Panc1 (cell line): Measurements from ENCODE around the gene EPGN. TPM values are rescaled to one million over a fixed set of nuclear protein-coding genes. Genes with fewer than 3 reads are reported as not detected.

Experiments
- ATAC-seq: fragments of 200-7000 bp; cut with Tn5 transposase; 2 replicates; pipeline ENCODE4 v1.9.1; 2020; ENCODE audit warnings: mild to moderate bottlenecking, moderate library complexity
- BruUV-seq: library from RNA; stranded (reverse); fragments of 400-500 nt; replicated peaks from 2 replicates; lab custom pipeline; 2021; lab: Mats Ljungman, UMichigan
- CTCF ChIA-PET: fragments of 300-600 bp; sonication (Branson Sonifier 250); formaldehyde crosslinking; loops from one replicate; lab custom pipeline; 2022; ENCODE audit warnings: antibody characterized with exemption; lab: Charles Lee
- POLR2A ChIA-PET: fragments of 300-600 bp; sonication (Branson Sonifier 250); formaldehyde crosslinking; loops from one replicate; lab custom pipeline; 2022; ENCODE audit warnings: antibody characterized with exemption; lab: Charles Lee
- DNase-seq: peaks from one replicate; pipeline ENCODE4 v3.0.0-alpha.2; 2010; ENCODE audit warnings: low read depth, low spot score
- H3K27ac ChIP-seq: 2 replicates; pipeline ENCODE4 v1.5.1; 2011; ENCODE audit warnings: mild to moderate bottlenecking, low read length, inconsistent platforms
- H3K27me3 ChIP-seq: fragments of 200-500 bp; sonication (Bioruptor generic); 2 replicates; pipeline ENCODE4 v1.6.0; 2014; ENCODE audit warnings: low read length, inconsistent platforms; ENCODE audit not compliant: control insufficient read depth, insufficient read depth
- H3K36me3 ChIP-seq: fragments of 200-500 bp; sonication (Bioruptor generic); 2 replicates; pipeline ENCODE4 v1.5.1; 2014; ENCODE audit warnings: inconsistent platforms, mild to moderate bottlenecking, low read length, moderate library complexity; ENCODE audit not compliant: control insufficient read depth, insufficient read depth
- H3K4me1 ChIP-seq: 2 replicates; pipeline ENCODE4 v1.5.1; 2011; ENCODE audit warnings: inconsistent platforms, mild to moderate bottlenecking, low read length, moderate library complexity; ENCODE audit not compliant: control insufficient read depth, insufficient read depth
- H3K4me3 ChIP-seq, 2 experiments: 2 replicates each; pipeline ENCODE4 v1.5.1; 2011 to 2012; ENCODE audit warnings: low read depth in 2 of 2, low read length in 2 of 2, mild to moderate bottlenecking in 2 of 2, inconsistent platforms in 1 of 2, moderate library complexity in 1 of 2
- H3K9me3 ChIP-seq: fragments of 200-500 bp; sonication (Bioruptor generic); 2 replicates; pipeline ENCODE4 v1.5.1; 2014; ENCODE audit warnings: low read depth, mild to moderate bottlenecking, inconsistent platforms, low read length, moderate library complexity; ENCODE audit not compliant: control insufficient read depth, insufficient read depth
- POLR2AphosphoS5 ChIP-seq: IDR thresholded peaks from 2 replicates; pipeline ENCODE4 v1.6.1; 2012; ENCODE audit warnings: mild to moderate bottlenecking, low read depth, low read length, moderate library complexity
- SIN3A ChIP-seq: IDR thresholded peaks from 2 replicates; pipeline ENCODE4 v1.6.1; 2012; ENCODE audit warnings: low read depth, mild to moderate bottlenecking, low read length, moderate library complexity, borderline replicate concordance; ENCODE audit not compliant: insufficient read depth
- TCF7L2 ChIP-seq: IDR thresholded peaks from 2 replicates; pipeline ENCODE4 v1.6.1; 2011; ENCODE audit warnings: mild to moderate bottlenecking, low read depth, low read length, inconsistent platforms
- in situ Hi-C: cut with HindIII; loops from 2 replicates; pipeline ENCODE4 v1.10.0; 2016; ENCODE audit warnings: low sequenced_read_pairs, low pct_unique_long_range_greater_than_20kb
- intact Hi-C: fragments of 100-400 bp; cut with micrococcal nuclease; formaldehyde crosslinking; loops from one replicate; pipeline ENCODE4 v1.10.0; 2022; ENCODE audit not compliant: unreplicated experiment
- total RNA-seq: library from RNA; stranded (reverse); gene quantifications from one replicate; pipeline ENCODE4 v1.2.1, GENCODE V29; 2021; ENCODE audit not compliant: unreplicated experiment
- TF ChIP-seq, protein P1 (sequence below), 2 experiments: IDR thresholded peaks; 2 replicates each; pipeline ENCODE4 v1.6.1; 2011 to 2012; ENCODE audit warnings: low read depth in 2 of 2, control low read depth in 1 of 2, low read length in 1 of 2, mild to moderate bottlenecking in 1 of 2, moderate library complexity in 1 of 2; ENCODE audit not compliant: insufficient read depth in 1 of 2
- TF ChIP-seq, protein P2 (sequence below): fragments of 450-650 bp; IDR thresholded peaks from 2 replicates; pipeline ENCODE4 v1.5.1; 2017; ENCODE audit warnings: mild to moderate bottlenecking

The EPGN gene
- total RNA-seq, 1 experiment from 2014 or later = not detected

DNA sequence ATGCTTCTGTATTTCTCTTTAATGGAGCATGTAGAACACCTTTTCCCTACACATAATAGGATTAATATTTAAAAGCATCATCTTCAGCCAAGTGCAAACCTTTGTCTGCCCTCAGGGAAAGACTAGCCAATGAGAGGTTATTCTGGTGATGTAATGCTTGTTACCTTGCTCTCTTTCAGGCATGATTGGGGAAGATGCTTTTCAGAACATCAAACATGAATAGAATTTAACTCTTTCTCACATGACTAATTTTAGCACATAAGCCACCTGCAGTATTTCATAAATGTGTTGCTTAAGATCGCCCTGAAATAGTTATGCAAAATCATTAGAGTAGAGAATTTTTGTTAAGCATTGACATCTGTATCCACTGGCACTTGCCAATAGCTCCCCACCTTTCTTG, 10.7 kb upstream of the EPGN start:
- TF ChIP-seq, protein P1, sequence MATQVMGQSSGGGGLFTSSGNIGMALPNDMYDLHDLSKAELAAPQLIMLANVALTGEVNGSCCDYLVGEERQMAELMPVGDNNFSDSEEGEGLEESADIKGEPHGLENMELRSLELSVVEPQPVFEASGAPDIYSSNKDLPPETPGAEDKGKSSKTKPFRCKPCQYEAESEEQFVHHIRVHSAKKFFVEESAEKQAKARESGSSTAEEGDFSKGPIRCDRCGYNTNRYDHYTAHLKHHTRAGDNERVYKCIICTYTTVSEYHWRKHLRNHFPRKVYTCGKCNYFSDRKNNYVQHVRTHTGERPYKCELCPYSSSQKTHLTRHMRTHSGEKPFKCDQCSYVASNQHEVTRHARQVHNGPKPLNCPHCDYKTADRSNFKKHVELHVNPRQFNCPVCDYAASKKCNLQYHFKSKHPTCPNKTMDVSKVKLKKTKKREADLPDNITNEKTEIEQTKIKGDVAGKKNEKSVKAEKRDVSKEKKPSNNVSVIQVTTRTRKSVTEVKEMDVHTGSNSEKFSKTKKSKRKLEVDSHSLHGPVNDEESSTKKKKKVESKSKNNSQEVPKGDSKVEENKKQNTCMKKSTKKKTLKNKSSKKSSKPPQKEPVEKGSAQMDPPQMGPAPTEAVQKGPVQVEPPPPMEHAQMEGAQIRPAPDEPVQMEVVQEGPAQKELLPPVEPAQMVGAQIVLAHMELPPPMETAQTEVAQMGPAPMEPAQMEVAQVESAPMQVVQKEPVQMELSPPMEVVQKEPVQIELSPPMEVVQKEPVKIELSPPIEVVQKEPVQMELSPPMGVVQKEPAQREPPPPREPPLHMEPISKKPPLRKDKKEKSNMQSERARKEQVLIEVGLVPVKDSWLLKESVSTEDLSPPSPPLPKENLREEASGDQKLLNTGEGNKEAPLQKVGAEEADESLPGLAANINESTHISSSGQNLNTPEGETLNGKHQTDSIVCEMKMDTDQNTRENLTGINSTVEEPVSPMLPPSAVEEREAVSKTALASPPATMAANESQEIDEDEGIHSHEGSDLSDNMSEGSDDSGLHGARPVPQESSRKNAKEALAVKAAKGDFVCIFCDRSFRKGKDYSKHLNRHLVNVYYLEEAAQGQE (IDR thresholded peaks at IDR 0.05; ENCODE audit: insufficient read depth in 1 of 2, low read depth in 2 of 2, low read length in 1 of 2) = no peak
- no peak for TF ChIP-seq TCF7L2
- no peak for TF ChIP-seq POLR2AphosphoS5
- TF ChIP-seq, protein P2, sequence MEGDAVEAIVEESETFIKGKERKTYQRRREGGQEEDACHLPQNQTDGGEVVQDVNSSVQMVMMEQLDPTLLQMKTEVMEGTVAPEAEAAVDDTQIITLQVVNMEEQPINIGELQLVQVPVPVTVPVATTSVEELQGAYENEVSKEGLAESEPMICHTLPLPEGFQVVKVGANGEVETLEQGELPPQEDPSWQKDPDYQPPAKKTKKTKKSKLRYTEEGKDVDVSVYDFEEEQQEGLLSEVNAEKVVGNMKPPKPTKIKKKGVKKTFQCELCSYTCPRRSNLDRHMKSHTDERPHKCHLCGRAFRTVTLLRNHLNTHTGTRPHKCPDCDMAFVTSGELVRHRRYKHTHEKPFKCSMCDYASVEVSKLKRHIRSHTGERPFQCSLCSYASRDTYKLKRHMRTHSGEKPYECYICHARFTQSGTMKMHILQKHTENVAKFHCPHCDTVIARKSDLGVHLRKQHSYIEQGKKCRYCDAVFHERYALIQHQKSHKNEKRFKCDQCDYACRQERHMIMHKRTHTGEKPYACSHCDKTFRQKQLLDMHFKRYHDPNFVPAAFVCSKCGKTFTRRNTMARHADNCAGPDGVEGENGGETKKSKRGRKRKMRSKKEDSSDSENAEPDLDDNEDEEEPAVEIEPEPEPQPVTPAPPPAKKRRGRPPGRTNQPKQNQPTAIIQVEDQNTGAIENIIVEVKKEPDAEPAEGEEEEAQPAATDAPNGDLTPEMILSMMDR = no peak
- TF ChIP-seq SIN3A = no peak
- in situ Hi-C loops = no loop called here
- ATAC-seq (no peak), DNase-seq (no peak)
- H3K4me3 ChIP-seq = no peak overlapping the region
- CTCF ChIA-PET = no interaction called here
- intact Hi-C loops = no loop called here
- H3K9me3 ChIP-seq = no peaks in the 10 kb centered on the region
- no peaks in the 10 kb centered on the region for H3K4me1 ChIP-seq
- POLR2A ChIA-PET = no interaction called here
- no peak overlapping the region for H3K27ac ChIP-seq
- no peaks in the 10 kb centered on the region for H3K27me3 ChIP-seq
- no peaks in the 10 kb centered on the region for H3K36me3 ChIP-seq
- BruUV-seq = no TSS peak

DNA sequence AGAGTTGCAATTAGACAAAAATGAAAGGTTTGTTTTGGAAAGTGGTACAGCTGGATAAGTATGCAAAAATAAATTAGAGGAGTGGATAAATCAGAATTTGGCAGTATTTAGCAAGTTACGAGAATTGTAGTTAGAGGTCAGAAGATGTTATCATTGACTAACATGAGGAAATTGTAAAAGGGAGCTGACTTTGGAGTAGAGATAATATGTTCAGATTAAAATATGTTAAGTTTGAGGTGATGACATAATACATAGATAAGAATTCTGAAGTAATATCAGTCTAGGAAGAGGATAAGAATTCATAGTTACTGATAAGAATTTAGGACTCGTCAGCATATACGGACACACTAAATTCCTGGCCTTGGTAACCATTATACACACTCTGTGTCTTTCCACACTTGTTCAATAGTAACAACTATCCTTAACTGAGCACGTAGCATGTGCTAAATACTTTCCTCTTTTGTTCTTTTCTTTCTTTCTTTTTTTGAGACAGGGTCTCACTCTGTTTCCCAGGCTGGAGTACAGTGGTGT, 4.1 kb upstream of the EPGN start:
- Histone ChIP-seq H3K4me1 (no peaks in the 10 kb centered on the region), H3K4me3 (no peak overlapping the region), H3K27ac (no peak overlapping the region), H3K27me3 (no peaks in the 10 kb centered on the region), H3K36me3 (no peaks in the 10 kb centered on the region), H3K9me3 (no peaks in the 10 kb centered on the region)
- TF ChIP-seq POLR2AphosphoS5 = no peak
- TF ChIP-seq, protein P2 = no peak
- no peak for TF ChIP-seq TCF7L2
- TF ChIP-seq, protein P1 (IDR thresholded peaks at IDR 0.05; ENCODE audit: insufficient read depth in 1 of 2, low read depth in 2 of 2, low read length in 1 of 2) = no peak
- TF ChIP-seq SIN3A = no peak
- no TSS peak for BruUV-seq
- ATAC-seq (no peak), DNase-seq (no peak)
- in situ Hi-C loops (no loop called here), intact Hi-C loops (no loop called here)
- CTCF ChIA-PET = no interaction called here
- POLR2A ChIA-PET = no interaction called here
